GM12865 (cell line): ENCODE data around the gene ELFN2.
"Not testable (repeated sequence)": the region's sequence is repeated elsewhere in the genome, so short reads cannot be mapped to it uniquely, and the experiment has no call there.

Experiments
- DNase-seq: peaks from one replicate; pipeline ENCODE4 v3.0.0; 2010; ENCODE audit warnings: low read depth
- H3K4me3 ChIP-seq: 2 replicates; pipeline ENCODE4 v1.5.1; 2011; ENCODE audit warnings: mild to moderate bottlenecking, low read depth, low read length, control low read depth
- CTCF ChIP-seq: IDR thresholded peaks from 2 replicates; pipeline ENCODE4 v1.5.1; 2011; ENCODE audit warnings: low read length, control low read depth, low read depth, inconsistent platforms; ENCODE audit not compliant: insufficient read depth; ENCODE audit errors: missing control alignments

Gene ELFN2

DNA sequence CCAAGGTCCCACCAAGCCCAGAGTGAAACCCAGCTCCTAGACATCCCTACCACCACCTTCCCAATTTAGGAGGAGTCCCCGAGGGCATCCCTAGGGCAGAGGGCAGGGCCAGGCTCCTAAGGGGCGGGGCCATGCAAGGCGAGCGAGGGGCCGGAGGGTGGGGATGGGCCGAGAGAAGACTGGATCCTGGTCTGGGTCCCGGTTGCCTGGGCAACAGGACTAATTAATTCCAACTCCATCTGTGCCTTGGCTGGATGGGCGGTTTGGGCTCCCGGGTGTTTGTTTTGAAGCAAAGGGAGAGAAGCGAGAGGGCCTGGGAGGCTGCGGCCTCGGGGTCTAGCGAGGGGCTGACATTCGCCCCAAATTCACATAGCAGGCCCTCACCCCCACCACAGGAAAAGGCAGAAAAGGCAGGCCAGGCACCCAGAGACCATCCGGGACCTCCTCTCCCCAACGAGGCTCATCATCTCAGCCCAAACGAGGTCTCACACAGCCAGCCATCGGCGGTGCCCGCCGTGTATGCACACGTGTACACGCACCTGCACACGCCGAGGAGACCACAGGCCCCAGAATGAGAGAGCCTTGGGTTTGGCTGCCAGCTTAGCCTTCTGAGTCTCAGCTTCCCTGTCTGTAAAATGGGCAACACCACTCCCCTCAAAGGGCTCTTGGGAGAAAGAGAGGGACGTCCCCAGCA is 23.9 kb downstream of the ELFN2 start:
- TF ChIP-seq CTCF: no peak
- H3K4me3 ChIP-seq: no peak overlapping the region
- no peak for DNase-seq

DNA sequence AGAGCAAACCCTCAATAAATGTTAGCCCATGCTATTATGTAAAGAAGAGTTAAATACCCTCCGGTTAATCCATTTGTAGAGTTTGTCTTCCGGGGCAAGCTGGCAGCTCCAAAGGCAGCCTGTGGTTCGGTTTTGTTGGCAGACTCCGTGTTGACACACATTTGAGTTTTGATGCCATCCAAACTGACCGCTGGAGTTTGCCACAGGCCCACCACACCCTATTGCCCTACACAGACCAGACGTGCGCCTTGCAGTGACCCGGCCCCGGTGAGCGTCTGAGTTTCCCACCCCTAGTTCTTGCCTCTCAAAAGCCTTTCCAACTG is 25.1 kb downstream of the ELFN2 start:
- H3K4me3 ChIP-seq: no peak overlapping the region
- no peak for TF ChIP-seq CTCF
- DNase-seq: no peak

GRCh38 chr22:37401401-37402183 is 25.7 kb downstream of the ELFN2 start:
- no peak overlapping the region for H3K4me3 ChIP-seq
- no peak for TF ChIP-seq CTCF
- DNase-seq: no peak

DNA sequence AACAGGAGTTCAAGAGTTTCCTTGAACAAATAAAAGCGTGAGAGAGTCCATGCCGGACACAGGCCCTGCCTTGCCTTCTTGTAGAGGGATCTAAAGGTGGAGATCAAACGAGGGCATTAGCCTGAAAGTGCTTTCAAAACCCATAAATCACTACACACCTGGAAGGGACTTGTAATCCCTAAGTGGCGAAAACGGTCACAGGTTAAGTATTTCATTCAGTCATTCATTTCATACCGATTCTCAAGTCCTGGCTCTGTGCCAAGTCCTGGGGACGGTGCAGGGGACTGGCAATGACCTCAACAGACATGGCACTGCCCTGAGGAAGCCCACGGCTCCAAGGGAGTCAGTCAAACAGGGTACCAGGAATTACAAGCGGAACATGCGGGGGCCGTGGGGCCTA is 26.6 kb downstream of the ELFN2 start:
- DNase-seq: no peak
- TF ChIP-seq CTCF: no peak
- no peak overlapping the region for H3K4me3 ChIP-seq

DNA sequence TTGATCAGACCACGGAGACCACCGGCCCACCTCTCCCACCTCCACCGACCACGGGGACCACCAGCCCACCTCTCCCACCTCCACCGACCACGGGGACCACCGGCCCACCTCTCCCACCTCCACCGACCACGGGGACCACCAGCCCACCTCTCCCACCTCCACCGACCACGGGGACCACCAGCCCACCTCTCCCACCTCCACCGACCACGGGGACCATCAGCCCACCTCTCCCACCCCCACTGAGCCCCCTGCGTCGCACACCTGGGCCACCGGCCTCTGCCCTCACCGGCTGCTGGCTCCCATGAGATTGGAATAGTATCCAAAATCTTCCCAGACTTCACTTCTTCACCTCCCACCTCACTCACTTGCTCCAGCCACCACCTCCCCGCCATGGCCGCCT is 27.8 kb downstream of the ELFN2 start:
- H3K4me3 ChIP-seq, DNase-seq: not testable (repeated sequence)

DNA sequence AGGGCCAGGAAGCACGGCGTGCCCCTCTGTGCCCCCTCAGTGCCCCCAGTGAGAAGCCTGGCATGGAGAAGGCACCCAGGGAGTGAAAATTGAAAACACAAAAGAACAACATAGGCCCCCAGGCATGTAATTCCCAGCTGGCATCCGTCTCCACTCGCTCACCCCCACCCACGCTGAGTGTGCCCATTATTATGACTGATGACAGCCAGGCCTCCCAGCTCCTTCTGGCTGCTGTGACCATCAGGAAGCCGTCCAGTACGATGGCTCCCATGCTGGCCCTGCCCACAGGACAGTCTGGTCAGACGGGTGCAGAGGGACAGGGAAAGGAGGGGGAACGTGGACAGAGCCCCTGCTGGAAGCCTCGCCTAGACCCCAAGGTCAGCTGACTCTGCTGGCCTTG is 30.1 kb downstream of the ELFN2 start:
- no peak for DNase-seq
- H3K4me3 ChIP-seq: no peak overlapping the region
- TF ChIP-seq CTCF: no peak

DNA sequence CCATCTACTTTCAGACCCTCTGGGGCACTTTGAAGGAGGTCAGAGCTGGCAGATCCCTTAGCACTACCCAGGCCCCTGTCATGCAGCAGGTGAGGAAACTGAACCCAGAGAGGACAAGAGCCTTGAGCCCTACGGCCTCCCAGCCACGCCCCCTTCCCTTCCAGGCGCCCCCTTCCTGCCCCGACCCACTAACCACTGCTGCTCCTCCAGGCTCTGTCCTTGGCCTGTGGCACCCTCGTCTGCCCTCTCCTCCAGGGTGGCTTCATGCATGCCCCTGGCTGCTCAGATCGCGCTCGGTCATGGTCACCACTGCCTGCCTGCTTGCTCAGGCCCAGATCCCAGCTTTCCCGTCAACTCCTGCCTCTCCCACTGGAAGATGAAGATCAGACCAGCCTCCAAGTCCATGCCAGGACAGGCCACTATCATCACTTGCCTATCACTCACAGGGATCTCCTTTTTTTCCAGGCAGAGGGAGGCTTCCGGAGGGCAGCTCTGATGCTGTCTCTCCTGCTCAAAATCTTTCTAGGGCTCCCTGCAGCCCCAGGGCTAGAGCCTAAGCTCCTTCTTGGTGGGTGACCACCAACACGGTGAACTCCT is 30.7 kb downstream of the ELFN2 start:
- no peak for DNase-seq
- TF ChIP-seq CTCF: no peak
- no peak overlapping the region for H3K4me3 ChIP-seq
